NCI-H2029 (cell line): ENCODE data around the gene ARHGAP9.
"Not testable (repeated sequence)": the region's sequence is repeated elsewhere in the genome, so short reads cannot be mapped to it uniquely, and the experiment has no call there.

ENCODE experiments used
- DNase-seq: peaks from one replicate; lab custom pipeline; 2025; lab: John Stamatoyannopoulos, UW

The ARHGAP9 gene

GRCh38 chr12:57456737-57457490 is 22.8 kb downstream of the ARHGAP9 start:
- DNase-seq = no peak

DNA sequence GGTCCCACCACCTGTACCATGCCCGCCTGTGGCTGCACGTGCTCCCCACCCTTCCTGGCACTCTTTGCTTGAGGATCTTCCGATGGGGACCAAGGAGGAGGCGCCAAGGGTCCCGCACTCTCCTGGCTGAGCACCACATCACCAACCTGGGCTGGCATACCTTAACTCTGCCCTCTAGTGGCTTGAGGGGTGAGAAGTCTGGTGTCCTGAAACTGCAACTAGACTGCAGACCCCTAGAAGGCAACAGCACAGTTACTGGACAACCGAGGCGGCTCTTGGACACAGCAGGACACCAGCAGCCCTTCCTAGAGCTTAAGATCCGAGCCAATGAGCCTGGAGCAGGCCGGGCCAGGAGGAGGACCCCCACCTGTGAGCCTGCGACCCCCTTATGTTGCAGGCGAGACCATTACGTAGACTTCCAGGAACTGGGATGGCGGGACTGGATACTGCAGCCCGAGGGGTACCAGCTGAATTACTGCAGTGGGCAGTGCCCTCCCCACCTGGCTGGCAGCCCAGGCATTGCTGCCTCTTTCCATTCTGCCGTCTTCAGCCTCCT is 23.4 kb downstream of the ARHGAP9 start:
- peak; percentile 20 for DNase-seq

- peak; percentile 57 for DNase-seq
Observed at GRCh38 chr12:57455374-57456144, 24.1 kb downstream of the ARHGAP9 start.

GRCh38 chr12:57454566-57455373 is 24.9 kb downstream of the ARHGAP9 start, which contains the start of gene INHBE:
INHBE (plus strand) TSS chr12:57455307; CDS start chr12:57455537, 230 bp downstream.
- DNase-seq = peak; percentile 57

- no peak for DNase-seq
Observed at GRCh38 chr12:57454213-57454565, 25.5 kb downstream of the ARHGAP9 start.

DNA sequence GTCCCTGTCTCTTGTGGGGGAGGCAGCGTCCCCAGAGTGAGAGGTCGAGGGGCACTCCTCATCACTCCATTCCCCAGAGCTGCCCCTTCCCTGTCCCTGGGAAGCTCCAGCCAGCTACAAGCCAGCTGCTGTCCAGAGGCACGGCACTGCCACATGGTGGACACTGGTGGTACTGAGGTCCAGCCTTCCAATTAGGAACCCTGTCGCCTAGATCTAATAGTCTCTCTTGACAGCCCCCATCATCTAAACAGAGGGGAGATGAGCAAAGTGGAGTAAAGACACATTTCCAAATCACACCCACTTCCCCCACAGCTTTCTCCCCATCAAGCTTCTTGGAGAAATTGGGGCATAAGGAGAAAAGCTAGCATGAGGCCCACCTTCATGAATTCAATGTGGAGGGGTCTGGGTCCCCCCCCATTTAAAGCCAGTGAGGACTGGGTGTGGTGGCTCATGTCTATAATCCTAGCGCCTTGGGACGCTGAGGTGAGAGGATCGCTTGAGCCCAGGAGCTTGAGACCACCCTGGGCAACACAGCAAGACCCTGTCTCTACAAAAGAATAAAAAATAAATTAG is 26.6 kb downstream of the ARHGAP9 start:
- peak; percentile 45 for DNase-seq

DNA sequence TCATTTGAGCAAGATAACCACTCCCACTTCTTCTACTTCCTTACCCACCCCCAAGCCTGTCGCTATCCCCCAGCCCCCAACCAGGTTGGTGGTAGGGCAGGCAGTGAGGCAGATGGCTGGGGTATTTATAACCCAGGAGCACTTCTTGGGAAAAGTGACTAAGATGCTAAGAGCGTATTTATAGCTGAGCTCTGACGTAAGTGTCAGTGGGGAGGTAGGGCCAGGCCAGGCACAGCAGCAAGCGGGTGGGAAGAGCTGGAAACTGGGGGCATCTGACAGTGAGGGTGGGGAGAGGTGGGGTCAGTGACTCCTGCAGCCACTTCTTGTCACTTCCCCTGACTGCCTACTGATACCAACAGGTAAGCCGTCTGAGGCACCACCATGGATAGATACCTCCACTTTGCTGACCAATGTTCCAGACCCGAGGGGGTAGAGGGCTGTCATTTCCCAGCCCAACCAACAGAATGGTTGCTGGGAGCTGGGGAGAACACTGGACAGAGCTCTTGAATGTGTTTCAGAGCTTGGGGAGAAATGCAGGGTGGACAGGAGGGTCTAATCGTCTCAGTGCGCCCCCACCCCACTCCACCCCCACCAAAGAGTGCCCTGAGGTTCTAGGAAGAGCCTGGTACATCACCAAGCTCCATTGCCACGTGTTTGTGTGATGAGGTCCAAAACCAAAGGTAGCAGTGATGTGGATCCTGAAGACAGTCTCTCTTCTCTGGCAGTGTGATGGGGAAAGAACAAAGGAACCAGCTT is 27.3 kb downstream of the ARHGAP9 start:
- no peak for DNase-seq

DNA sequence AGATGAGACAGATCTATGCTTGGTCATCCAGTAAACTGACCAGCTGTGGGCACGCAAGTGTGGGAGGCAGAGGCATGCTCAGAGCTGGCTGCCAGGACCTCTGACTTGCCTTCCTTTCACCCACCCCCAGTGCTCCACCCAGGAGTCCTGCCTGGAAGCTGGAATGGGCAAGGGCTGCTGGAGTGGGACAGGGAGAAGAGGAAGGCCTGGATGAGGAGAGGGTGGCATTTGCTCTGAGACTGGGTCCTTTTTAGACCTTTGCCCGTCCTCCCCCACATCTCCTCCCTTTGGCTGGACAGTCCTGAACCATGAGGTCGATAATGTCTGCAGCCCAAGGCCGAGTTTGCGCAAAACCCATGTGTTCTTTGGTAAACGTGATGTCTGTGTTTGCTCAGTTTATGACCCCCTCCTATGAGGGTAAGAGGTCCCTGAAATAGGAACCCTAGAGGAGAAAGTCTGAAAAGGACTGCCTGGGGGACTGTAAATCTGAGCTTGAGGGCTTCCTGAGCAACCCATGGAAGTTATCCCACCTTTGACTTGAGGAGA is 28.4 kb downstream of the ARHGAP9 start:
- no peak for DNase-seq

DNA sequence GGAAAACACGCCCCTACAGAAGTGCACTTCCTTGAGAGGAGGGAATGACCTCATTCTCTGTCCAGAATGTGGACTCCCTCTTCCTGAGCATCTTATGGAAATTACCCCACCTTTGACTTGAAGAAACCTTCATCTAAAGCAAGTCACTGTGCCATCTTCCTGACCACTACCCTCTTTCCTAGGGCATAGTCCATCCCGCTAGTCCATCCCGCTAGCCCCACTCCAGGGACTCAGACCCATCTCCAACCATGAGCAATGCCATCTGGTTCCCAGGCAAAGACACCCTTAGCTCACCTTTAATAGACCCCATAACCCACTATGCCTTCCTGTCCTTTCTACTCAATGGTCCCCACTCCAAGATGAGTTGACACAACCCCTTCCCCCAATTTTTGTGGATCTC is 29.6 kb downstream of the ARHGAP9 start:
- no peak for DNase-seq

- no peak for DNase-seq
Observed at GRCh38 chr12:57449375-57449774, 30.3 kb downstream of the ARHGAP9 start.

DNA sequence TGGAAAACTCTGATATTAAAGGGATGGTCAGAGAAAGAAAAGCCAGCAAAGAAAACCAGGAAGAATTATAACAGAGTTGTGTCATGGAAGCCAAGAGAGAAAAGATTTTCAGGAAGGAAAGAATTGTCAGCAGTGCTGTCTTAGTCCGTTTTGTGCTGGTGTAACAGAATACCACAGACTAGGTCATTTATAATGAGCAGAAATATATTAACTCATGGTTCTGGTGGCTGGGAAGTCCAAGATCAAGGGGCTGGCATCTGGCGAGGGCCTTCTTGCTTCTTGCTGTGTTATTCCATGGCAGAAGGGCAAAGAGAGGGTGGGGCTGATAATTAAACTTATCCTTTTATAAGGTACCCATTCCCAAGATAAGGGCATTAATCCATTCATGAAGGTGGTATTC is 31.0 kb downstream of the ARHGAP9 start:
- no peak for DNase-seq

DNA sequence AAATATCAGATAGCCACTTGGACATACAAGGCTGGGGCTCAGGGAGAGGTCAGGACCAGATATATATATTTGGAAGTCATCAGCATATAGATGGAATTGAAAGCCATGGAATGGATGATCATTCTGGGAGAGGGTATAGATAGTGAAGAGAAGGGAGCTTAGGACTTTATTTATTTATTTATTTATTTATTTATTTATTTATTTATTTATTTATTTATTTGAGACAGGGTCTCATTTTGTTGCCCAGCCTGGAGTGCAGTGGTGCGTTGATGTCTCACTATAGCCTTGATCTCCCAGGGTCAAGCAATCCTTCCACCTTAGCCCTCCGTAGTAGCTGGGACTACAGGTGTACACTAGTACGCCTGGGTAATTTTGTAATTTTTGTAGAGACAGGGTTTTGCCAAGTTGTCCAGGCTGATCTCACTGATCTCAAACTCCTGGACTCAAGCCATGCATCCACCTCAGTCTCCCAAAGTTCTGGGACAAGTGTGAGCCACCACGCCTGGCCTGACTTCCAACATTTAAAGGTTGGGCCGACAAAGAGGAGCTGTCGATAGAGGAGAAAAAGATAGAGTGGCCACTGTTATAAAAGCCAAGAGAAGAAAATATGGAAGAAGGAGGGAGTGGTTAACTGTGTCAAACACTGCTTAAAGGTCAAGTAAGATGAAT is 33.2 kb downstream of the ARHGAP9 start:
- DNase-seq = no peak

GRCh38 chr12:57444744-57445143 is 34.9 kb downstream of the ARHGAP9 start:
- no peak for DNase-seq

DNA sequence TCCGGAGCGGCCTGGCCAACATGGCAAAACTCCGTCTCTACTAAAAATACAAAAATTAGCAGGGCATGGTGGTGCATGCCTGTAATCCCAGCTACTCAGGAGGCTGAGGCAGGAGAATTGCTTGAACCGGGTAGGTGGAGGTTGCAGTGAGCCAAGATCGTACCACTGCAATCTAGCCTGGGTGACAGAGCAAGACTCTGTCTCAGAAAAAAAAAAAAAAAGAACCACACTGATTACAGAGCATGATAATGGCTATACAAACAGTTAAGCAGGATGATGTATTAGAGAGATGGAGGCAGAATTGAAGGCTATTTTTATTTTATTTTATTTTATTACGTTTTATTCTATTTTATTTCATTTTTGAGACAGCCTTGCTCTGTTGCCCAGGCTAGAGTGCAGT is 35.3 kb downstream of the ARHGAP9 start:
- DNase-seq = not testable (repeated sequence)

- no peak for DNase-seq
Observed at GRCh38 chr12:57441846-57442427, 37.7 kb downstream of the ARHGAP9 start.

GRCh38 chr12:57441393-57441792 is 38.3 kb downstream of the ARHGAP9 start:
- DNase-seq = not testable (repeated sequence)

GRCh38 chr12:57439762-57440266 is 39.9 kb downstream of the ARHGAP9 start:
- DNase-seq = no peak

- DNase-seq = no peak
Observed at GRCh38 chr12:57438400-57438799, 41.3 kb downstream of the ARHGAP9 start.

- DNase-seq = no peak
Observed at GRCh38 chr12:57435293-57435692, 44.4 kb downstream of the ARHGAP9 start.
